Activated T-cell treated with anti-CD3 and anti-CD28 coated beads, Interleukin-2, amount 50 U/mL, for 24 hours (primary cell): ENCODE data around the gene ADGRL2.

Source experiments
- DNase-seq: peaks from one replicate; pipeline ENCODE4 v3.0.0-alpha.2; 2020
- H3K27ac Mint-ChIP-seq: 2 replicates; pipeline ENCODE4 v1.8.0; 2020; ENCODE audit warnings: mild to moderate bottlenecking, mixed read lengths
- H3K27me3 Mint-ChIP-seq: 2 replicates; pipeline ENCODE4 v1.8.0; 2020; ENCODE audit warnings: mixed read lengths
- H3K36me3 Mint-ChIP-seq: 2 replicates; pipeline ENCODE4 v1.8.0; 2020; ENCODE audit warnings: low read depth, mixed read lengths
- H3K4me1 Mint-ChIP-seq: 2 replicates; pipeline ENCODE4 v1.8.0; 2020; ENCODE audit warnings: low read depth, mixed read lengths
- H3K4me3 Mint-ChIP-seq: 2 replicates; pipeline ENCODE4 v1.8.0; 2020; ENCODE audit warnings: mild to moderate bottlenecking, moderate library complexity, mixed read lengths
- H3K9me3 Mint-ChIP-seq: 2 replicates; pipeline ENCODE4 v1.8.0; 2020; ENCODE audit warnings: mixed read lengths

ADGRL2 gene

DNA sequence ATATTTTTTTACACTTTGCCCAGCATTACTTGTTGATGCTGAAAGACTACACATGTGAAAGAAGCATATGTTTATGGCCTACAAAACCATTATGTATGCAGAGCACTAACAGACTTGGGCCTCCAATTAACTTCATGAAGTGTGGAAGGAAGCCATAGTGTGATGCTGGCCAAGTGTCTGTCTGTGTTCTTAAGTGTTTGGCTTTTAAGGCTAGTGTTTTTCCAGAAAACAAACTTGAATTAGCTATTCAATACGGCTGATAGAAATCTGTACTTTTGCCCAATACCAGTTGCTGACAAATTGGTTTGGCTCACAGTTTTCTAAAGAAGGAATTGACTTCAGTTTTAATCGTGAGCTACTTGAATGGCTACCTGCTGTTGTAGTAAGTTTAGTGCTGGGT lies 136.1 kb downstream of the ADGRL2 start:
- Mint-ChIP-seq H3K27ac (no peak overlapping the region), H3K9me3 (peaks cover 2% of the 10 kb centered on the region), H3K4me1 (no peaks in the 10 kb centered on the region), H3K36me3 (no peaks in the 10 kb centered on the region), H3K4me3 (no peak overlapping the region), H3K27me3 (no peaks in the 10 kb centered on the region)
- no peak for DNase-seq

DNA sequence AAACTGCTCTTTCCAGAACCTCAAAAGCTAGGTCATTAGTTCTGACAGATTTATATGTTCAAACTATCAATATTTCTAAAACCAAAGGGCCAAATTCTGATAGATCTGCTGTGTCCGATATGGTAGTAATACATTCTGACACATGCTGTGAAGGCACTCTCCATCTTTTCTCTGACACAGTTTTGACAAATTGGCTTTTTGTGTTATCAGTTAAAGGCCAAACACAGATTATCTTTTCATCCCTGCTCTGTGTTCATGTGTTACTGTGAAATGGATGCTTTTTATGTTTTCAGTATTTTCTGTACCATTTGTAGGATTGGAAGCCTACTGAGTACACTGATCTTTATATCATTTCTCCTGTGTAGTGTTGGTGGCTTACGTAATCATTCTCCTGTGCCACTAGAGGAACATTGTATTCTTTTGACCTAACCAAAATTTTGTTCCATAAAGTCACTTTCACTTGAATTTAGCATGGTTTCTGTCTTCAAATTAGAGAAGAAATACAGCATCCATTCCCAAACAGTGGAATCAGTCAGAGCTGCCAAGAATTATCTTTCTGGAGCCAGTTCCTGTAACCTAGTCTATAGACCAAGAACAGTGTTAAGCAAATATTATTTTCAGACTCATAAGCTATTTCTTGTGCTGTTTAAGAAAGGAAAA lies 137.2 kb downstream of the ADGRL2 start:
- H3K27me3 Mint-ChIP-seq: no peaks in the 10 kb centered on the region
- H3K9me3 Mint-ChIP-seq: peaks cover 2% of the 10 kb centered on the region
- no peak for DNase-seq
- H3K27ac Mint-ChIP-seq: no peak overlapping the region
- no peaks in the 10 kb centered on the region for H3K4me1 Mint-ChIP-seq
- H3K36me3 Mint-ChIP-seq: no peaks in the 10 kb centered on the region
- no peak overlapping the region for H3K4me3 Mint-ChIP-seq

DNA sequence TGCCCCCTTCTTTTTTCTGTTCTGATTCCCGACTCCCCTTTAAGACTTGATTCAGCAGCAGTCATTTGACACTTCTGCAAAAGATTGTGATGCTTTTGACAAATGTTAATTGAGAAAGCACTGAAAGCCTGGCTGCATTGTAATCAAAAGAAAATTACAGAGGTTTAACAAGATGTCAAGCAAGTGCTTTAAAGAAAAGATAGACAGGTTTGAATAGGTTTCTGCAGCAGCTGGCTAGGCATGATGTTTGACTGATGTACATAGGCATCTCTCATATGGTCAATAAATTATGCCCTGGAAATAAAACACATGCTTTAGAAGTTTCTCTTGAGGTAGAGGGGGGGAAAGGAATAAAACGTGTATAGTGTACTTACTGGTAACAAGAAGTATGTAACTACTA lies 147.8 kb downstream of the ADGRL2 start:
- H3K27ac Mint-ChIP-seq: no peak overlapping the region
- H3K36me3 Mint-ChIP-seq: no peaks in the 10 kb centered on the region
- H3K27me3 Mint-ChIP-seq: no peaks in the 10 kb centered on the region
- peaks cover 4% of the 10 kb centered on the region for H3K9me3 Mint-ChIP-seq
- H3K4me1 Mint-ChIP-seq: no peaks in the 10 kb centered on the region
- H3K4me3 Mint-ChIP-seq: no peak overlapping the region
- no peak for DNase-seq

DNA sequence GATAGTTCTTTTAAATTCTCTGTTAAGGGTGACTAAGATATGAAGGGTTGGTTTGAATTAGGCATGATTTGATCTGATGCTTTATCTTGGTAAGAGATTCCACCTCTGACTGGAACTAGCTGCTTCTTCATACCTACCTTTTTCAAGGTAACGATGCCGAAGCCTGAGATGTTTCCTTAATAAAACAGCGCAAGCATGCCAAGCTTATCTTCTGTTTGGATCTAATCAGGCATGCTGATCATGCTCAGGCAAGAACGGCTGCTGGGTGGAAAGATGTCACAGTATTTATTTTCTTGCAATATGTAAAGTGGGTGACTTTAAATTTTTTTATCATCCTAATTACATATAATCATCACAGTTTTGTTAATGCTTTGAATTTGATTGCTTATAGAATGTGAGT lies 148.7 kb downstream of the ADGRL2 start:
- no peak for DNase-seq
- H3K36me3 Mint-ChIP-seq: no peaks in the 10 kb centered on the region
- no peaks in the 10 kb centered on the region for H3K4me1 Mint-ChIP-seq
- peaks cover 4% of the 10 kb centered on the region for H3K9me3 Mint-ChIP-seq
- no peak overlapping the region for H3K4me3 Mint-ChIP-seq
- no peaks in the 10 kb centered on the region for H3K27me3 Mint-ChIP-seq
- no peak overlapping the region for H3K27ac Mint-ChIP-seq

DNA sequence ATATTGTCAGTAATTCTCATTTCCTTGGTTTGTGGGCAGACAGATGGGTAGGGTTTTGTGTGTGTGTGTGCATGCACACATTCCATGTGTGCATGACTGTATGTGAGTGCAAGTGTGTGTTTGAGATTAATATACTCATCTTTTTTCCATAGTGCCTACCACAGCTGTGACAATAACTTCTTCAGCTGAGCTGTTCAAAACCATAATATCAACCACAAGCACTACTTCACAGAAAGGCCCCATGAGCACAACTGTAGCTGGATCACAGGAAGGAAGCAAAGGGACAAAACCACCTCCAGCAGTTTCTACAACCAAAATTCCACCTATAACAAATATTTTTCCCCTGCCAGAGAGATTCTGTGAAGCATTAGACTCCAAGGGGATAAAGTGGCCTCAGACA lies 149.3 kb downstream of the ADGRL2 start:
- Mint-ChIP-seq H3K27ac (no peak overlapping the region), H3K9me3 (peaks cover 4% of the 10 kb centered on the region), H3K36me3 (no peaks in the 10 kb centered on the region), H3K4me1 (no peaks in the 10 kb centered on the region), H3K4me3 (no peak overlapping the region), H3K27me3 (no peaks in the 10 kb centered on the region)
- no peak for DNase-seq

DNA sequence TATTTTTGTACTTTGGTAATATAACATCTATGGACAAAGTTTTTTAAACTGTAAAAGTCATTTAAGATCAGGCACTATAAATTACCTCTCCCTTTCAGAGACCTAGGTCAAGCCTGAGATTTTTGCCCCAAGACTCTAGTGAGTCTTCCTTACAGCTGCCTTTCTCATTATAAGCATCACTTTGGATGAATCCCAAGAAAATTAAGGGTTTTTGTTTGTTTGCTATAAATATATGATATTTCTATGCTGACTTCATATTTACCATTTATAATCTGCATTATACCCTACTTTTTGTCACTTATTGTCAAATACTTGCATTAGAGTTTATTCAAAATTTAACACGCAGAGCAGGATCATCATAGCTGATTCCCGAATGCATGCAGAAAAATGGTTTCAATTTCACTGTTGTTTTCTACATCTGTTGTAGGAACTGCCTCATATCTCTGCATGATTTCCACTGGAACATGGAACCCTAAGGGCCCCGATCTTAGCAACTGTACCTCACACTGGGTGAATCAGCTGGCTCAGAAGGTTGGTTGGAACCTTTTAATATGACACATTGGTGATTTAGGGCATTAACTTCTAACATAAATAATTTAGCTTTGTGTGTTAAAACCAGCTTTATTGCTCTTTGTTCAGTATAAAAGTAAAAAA lies 150.0 kb downstream of the ADGRL2 start:
- Mint-ChIP-seq H3K4me3 (no peak overlapping the region), H3K27me3 (no peaks in the 10 kb centered on the region), H3K36me3 (no peaks in the 10 kb centered on the region), H3K4me1 (no peaks in the 10 kb centered on the region), H3K27ac (no peak overlapping the region), H3K9me3 (peaks cover 4% of the 10 kb centered on the region)
- no peak for DNase-seq

DNA sequence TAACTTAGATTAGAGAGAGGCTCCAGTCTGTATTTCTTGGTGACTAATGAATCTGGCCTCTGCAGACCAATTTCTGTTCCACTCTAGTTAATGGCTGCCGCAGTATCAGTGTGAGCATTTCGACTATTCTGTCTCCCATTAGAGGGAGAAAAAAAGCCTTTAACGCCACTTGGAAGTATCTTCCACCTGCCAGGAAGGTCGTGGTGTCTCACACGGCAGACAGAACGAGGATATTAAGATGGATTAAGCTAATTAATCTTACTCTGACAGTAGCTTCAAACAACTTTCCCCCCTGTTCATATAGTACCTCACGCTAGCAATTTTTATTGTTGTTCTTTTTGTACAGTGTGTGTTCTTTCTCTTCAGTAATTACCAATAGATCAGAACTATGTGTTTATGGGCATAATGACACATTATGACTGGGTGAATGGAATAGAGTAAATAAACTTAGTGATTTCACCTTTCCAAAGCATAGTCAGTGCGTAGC lies 153.8 kb downstream of the ADGRL2 start:
- H3K4me1 Mint-ChIP-seq: no peaks in the 10 kb centered on the region
- H3K36me3 Mint-ChIP-seq: no peaks in the 10 kb centered on the region
- no peaks in the 10 kb centered on the region for H3K27me3 Mint-ChIP-seq
- H3K27ac Mint-ChIP-seq: no peak overlapping the region
- H3K9me3 Mint-ChIP-seq: no peaks in the 10 kb centered on the region
- no peak overlapping the region for H3K4me3 Mint-ChIP-seq
- no peak for DNase-seq

DNA sequence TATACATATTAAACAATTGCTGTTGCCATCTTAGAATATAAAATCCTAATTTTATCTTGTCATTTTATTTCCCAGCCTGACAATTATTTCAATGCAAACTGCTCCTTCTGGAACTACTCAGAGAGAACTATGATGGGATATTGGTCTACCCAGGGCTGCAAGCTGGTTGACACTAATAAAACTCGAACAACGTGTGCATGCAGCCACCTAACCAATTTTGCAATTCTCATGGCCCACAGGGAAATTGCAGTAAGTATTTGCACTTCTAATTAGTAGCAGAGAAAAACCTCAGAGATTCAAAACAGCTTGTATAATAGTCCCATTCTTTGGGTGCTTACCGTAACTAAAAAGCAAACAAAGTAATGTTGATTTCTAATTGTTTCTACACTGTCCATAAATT lies 167.2 kb downstream of the ADGRL2 start:
- Mint-ChIP-seq H3K4me3 (no peak overlapping the region), H3K27me3 (no peaks in the 10 kb centered on the region), H3K36me3 (no peaks in the 10 kb centered on the region), H3K27ac (no peak overlapping the region), H3K4me1 (no peaks in the 10 kb centered on the region), H3K9me3 (no peaks in the 10 kb centered on the region)
- DNase-seq: no peak

DNA sequence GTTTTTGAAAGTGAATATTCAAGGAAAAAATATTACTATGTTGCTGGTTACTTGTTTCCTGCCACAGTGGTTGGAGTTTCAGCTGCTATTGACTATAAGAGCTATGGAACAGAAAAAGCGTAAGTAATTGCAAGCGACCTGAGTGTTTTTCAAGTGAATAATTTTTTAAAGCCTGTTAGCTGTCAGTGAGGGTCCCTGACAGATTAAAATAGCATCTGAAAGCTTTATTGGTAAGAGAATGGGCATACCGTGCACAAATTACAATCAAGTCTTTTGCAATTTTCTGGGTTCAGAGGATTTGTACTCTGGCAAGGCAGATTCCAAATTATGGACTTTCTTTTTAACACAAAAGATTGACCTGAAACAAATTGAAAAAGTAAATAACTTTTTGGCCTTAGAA lies 169.7 kb downstream of the ADGRL2 start:
- DNase-seq: no peak
- Mint-ChIP-seq H3K4me3 (no peak overlapping the region), H3K36me3 (no peaks in the 10 kb centered on the region), H3K27me3 (no peaks in the 10 kb centered on the region), H3K4me1 (no peaks in the 10 kb centered on the region), H3K27ac (no peak overlapping the region), H3K9me3 (no peaks in the 10 kb centered on the region)

DNA sequence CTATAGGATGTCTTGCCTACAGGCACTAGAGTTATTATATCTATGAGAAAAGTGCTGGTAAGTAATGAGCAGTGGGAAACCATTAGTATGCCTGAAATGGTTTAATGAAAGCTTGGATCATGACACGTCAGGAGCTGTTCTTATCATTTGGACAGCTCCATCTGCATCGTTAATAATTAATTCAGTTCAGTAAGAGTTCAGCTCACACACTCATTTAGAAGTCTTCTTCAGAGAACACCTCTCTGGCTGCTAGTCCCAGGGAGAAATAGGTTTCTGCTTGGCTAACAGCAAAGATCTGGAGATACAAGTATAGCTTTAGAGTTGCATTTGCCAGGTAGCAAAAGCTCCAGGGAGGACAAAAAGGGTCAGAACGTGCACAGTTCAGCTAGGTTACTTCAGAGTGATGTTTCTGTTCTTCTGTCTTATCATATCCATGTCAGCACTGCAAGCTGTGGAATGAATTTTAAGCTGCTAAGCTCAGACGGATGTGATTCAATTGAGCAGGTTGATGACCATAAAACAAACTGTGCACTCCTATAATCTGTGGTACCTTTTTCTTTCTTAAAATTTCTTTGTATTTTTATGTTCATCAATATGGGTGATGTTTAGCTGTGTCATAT lies 173.6 kb downstream of the ADGRL2 start:
- no peak overlapping the region for H3K27ac Mint-ChIP-seq
- no peaks in the 10 kb centered on the region for H3K27me3 Mint-ChIP-seq
- H3K9me3 Mint-ChIP-seq: no peaks in the 10 kb centered on the region
- H3K4me3 Mint-ChIP-seq: no peak overlapping the region
- no peaks in the 10 kb centered on the region for H3K36me3 Mint-ChIP-seq
- DNase-seq: no peak
- H3K4me1 Mint-ChIP-seq: no peaks in the 10 kb centered on the region

DNA sequence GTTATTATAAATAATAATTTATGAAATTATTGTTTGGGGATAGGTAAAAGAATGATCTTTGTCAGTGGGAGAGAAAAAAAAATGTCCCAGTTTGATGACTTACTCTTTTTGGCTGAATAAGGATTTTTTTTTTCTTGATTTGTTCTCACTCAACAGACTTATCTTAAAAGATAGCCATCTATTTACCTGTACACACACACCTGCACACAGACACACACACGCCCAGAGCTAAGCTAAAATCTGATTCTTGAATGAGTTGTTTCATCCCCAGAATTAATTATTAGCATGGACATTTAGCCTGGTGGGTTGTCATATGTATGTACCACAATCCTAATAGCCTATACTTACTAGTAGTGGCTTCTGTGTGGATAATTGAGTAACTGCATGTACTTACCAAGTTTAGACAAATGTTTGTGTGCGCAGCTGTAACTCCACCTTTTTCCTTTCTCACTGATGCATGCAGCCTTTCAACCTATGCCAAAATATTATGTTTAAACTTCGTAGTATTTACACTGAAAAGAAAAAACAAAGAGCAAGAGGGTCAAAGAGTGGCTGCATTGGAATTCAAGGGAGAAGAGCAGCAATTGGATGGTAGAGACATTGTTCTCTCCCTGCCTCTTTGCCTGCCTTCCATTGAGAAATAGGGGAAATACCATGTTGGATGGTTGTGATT lies 174.3 kb downstream of the ADGRL2 start:
- H3K9me3 Mint-ChIP-seq: no peaks in the 10 kb centered on the region
- H3K4me1 Mint-ChIP-seq: no peaks in the 10 kb centered on the region
- DNase-seq: no peak
- H3K36me3 Mint-ChIP-seq: no peaks in the 10 kb centered on the region
- no peak overlapping the region for H3K27ac Mint-ChIP-seq
- H3K27me3 Mint-ChIP-seq: no peaks in the 10 kb centered on the region
- H3K4me3 Mint-ChIP-seq: no peak overlapping the region

DNA sequence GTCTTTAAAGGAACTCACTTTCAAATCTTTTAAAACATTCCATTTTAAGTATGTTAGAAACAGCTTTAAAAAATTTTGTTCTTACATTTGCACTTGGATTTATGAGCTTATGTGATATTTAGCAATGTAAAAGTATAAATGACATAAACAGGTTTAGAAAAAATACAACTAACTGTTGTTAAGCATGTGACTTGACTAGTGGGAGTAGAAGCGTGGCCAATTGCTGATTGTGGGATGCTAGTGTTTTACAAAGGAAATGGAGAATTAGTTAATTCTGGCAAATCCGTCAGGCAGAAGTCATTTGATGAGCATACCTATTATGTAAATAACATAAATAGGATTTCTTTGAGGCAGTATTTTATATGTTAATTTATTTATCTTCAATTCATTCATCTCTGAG lies 175.8 kb downstream of the ADGRL2 start:
- no peak overlapping the region for H3K4me3 Mint-ChIP-seq
- no peak overlapping the region for H3K27ac Mint-ChIP-seq
- H3K27me3 Mint-ChIP-seq: no peaks in the 10 kb centered on the region
- H3K4me1 Mint-ChIP-seq: no peaks in the 10 kb centered on the region
- DNase-seq: no peak
- no peaks in the 10 kb centered on the region for H3K36me3 Mint-ChIP-seq
- H3K9me3 Mint-ChIP-seq: no peaks in the 10 kb centered on the region

DNA sequence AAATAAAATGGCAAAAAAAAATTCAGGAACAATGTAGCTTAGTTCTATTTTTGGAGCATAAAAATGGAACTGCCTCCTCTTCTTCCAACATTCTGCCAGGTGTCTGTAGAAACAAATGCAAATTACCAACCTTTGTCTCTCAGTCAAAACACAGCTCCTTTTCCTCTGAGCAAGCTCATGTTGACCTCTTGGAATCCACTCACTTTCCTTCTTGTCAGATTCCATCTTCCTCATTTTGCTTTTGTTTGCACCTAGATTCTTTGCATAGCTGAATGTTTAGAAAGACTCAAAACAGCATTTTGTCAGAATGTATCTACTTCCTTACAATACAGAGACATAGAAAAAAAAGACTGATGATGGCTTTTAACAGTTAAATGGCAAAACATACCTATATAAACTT lies 178.2 kb downstream of the ADGRL2 start:
- DNase-seq: no peak
- Mint-ChIP-seq H3K9me3 (no peaks in the 10 kb centered on the region), H3K36me3 (no peaks in the 10 kb centered on the region), H3K4me3 (no peak overlapping the region), H3K27ac (no peak overlapping the region), H3K4me1 (no peaks in the 10 kb centered on the region), H3K27me3 (no peaks in the 10 kb centered on the region)

DNA sequence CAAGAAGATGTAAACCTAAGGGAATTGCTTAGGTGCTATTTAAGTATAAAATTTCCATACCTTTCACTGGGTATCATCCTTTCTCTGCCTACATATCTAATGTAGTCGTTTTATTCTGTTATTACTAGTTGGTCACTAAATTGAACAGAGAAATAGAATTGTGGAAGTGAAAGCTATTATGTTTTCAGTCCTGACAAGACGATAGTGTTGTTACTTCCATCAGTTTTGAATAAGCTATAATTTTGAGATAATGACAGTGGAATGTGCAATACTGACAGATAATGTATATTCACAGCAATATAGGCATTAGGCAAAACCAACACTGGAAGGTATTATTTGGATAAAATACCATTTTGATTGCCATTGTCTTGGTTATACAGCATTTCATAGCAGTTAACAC lies 181.8 kb downstream of the ADGRL2 start:
- H3K4me3 Mint-ChIP-seq: no peak overlapping the region
- H3K9me3 Mint-ChIP-seq: no peaks in the 10 kb centered on the region
- no peak overlapping the region for H3K27ac Mint-ChIP-seq
- no peaks in the 10 kb centered on the region for H3K27me3 Mint-ChIP-seq
- no peak for DNase-seq
- H3K36me3 Mint-ChIP-seq: no peaks in the 10 kb centered on the region
- H3K4me1 Mint-ChIP-seq: no peaks in the 10 kb centered on the region

DNA sequence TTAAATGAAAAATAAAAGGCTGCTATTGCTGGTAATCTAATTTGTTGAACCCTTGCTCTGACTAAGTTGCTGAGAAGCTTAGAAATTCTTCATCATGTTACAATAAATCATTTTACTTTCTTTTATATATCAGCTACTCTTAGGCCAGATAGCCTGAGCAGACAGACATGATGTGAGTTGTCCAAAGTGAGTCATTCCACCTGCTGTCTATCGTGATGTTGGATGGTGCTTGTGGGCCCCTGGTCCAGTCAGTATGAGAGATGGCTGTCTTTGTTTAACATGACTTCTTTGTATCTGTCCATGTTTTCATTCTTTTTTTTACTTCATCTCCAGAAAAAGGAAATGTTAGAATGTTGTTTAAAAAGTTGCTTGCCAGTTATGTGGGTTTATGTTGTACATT lies 188.8 kb downstream of the ADGRL2 start:
- Mint-ChIP-seq H3K9me3 (no peaks in the 10 kb centered on the region), H3K27me3 (no peaks in the 10 kb centered on the region), H3K27ac (no peak overlapping the region), H3K36me3 (no peaks in the 10 kb centered on the region), H3K4me1 (no peaks in the 10 kb centered on the region), H3K4me3 (no peak overlapping the region)
- DNase-seq: no peak
